HUES6 (cell line): ENCODE results near the gene CDR2.

Experiments
- H3K27ac ChIP-seq: 2 replicates; pipeline ENCODE4 v1.7.0; 2013; ENCODE audit warnings: low read depth, mild to moderate bottlenecking, low read length, inconsistent platforms
- H3K27me3 ChIP-seq: 2 replicates; pipeline ENCODE4 v1.6.1; 2013; ENCODE audit warnings: low read length; ENCODE audit not compliant: control insufficient read depth, insufficient read depth
- H3K36me3 ChIP-seq: 2 replicates; pipeline ENCODE4 v1.6.1; 2013; ENCODE audit warnings: low read length; ENCODE audit not compliant: control insufficient read depth, insufficient read depth
- H3K4me1 ChIP-seq: 2 replicates; pipeline ENCODE4 v1.6.1; 2013; ENCODE audit warnings: low read length; ENCODE audit not compliant: control insufficient read depth, insufficient read depth
- H3K4me3 ChIP-seq: 2 replicates; pipeline ENCODE4 v1.5.1; 2013; ENCODE audit warnings: low read depth, low read length
- H3K9ac ChIP-seq: one replicate; pipeline ENCODE4 v1.6.1; 2013; ENCODE audit warnings: mild to moderate bottlenecking, low read length
- H3K9me3 ChIP-seq: 2 replicates; pipeline ENCODE4 v1.6.1; 2013; ENCODE audit warnings: low read depth, low read length; ENCODE audit not compliant: control insufficient read depth, insufficient read depth

The CDR2 gene

DNA sequence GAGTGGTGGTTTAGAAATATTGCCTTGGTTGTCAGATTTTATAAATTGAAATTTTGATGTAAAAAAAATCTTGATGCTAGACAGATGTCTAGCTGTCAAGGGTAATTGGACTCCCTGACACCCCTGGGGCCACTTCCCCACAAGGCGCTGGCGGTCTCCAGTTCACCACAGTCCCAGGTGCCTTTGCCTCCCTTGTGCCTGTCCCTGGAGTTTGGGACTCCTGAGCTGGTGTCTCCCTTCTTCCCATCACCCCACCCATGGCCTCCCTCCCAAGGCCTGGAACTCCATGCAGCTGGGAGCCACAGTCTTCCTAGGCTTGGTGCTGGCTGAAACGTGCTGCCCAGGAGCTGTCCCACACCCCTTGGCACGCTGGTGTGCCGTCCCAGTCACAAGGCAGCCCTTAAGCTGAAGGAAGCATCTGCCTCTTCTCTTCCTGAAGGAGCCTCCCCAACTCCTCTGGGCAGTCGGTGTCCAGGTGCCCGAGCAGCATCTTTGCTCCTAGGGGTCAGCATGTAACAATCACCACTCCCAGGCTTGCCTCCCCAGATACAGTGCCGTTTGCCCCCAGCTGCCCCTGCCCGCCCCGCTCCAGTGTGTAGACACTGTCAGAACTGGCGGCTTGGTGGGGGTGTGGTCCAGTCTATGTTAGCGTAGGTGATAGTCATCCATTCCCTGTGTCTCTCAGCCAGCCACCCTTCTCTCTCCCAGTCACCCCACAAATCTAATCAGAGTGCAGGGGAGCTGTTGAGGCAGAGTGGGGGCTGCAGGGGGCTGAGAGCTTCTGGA is 51.1 kb downstream of the CDR2 start:
- H3K9ac ChIP-seq = no peak overlapping the region
- 0 out of 2 replicates have a peak, but pooled peaks cover 2% of the 10 kb centered on the region for H3K4me1 ChIP-seq
- no peak overlapping the region for H3K4me3 ChIP-seq
- H3K27ac ChIP-seq = no peak overlapping the region
- H3K9me3 ChIP-seq = no peaks in the 10 kb centered on the region
- no peaks in the 10 kb centered on the region for H3K27me3 ChIP-seq
- peaks cover 83% of the 10 kb centered on the region for H3K36me3 ChIP-seq

DNA sequence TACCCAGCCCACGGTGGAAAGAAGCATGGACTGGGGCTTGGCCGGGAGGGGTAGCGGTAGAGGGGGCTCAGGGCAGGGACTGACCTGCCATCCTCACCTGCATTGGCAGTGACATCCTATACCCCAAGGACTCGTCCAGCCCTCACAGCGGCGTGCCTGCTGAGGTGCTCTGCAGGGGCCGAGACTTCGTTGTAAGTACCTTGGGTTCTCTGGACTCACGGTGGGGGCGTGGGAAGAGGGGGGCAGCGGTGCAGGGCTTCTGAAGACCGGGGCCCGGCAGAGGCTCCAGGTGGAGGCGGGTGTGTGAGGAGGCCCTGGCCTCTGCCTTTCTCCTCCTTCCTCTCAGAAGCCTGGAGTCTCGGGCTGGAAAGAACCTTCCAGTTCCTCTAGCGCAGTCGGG is 51.7 kb downstream of the CDR2 start:
- Histone ChIP-seq H3K4me3 (no peak overlapping the region), H3K27me3 (no peaks in the 10 kb centered on the region), H3K36me3 (peaks cover 81% of the 10 kb centered on the region), H3K9ac (no peak overlapping the region), H3K4me1 (0 out of 2 replicates have a peak, but pooled peaks cover 2% of the 10 kb centered on the region), H3K27ac (no peak overlapping the region), H3K9me3 (no peaks in the 10 kb centered on the region)

- 0 out of 2 replicates have a peak, but pooled peaks cover 2% of the 10 kb centered on the region for H3K4me1 ChIP-seq
- H3K27ac ChIP-seq = no peak overlapping the region
- H3K36me3 ChIP-seq = peaks cover 81% of the 10 kb centered on the region
- no peaks in the 10 kb centered on the region for H3K9me3 ChIP-seq
- H3K9ac ChIP-seq = peak overlapping the region; percentile 12
- no peak overlapping the region for H3K4me3 ChIP-seq
- no peaks in the 10 kb centered on the region for H3K27me3 ChIP-seq
Observed at GRCh38 chr16:22322021-22322471, 52.4 kb downstream of the CDR2 start.

- H3K36me3 ChIP-seq = peaks cover 81% of the 10 kb centered on the region
Observed at GRCh38 chr16:22321340-22322001, 52.9 kb downstream of the CDR2 start.

GRCh38 chr16:22320572-22321339 is 53.7 kb downstream of the CDR2 start:
- Histone ChIP-seq H3K36me3 (peaks cover 82% of the 10 kb centered on the region), H3K9me3 (no peaks in the 10 kb centered on the region), H3K9ac (no peak overlapping the region), H3K4me3 (no peak overlapping the region), H3K4me1 (0 out of 2 replicates have a peak, but pooled peaks cover 2% of the 10 kb centered on the region), H3K27me3 (no peaks in the 10 kb centered on the region), H3K27ac (no peak overlapping the region)

More at GRCh38 chr16:22321340-22322001, 52.9 kb downstream of the CDR2 start:
- Histone ChIP-seq H3K9ac (no peak overlapping the region), H3K27me3 (no peaks in the 10 kb centered on the region), H3K9me3 (no peaks in the 10 kb centered on the region), H3K27ac (no peak overlapping the region), H3K4me1 (0 out of 2 replicates have a peak, but pooled peaks cover 2% of the 10 kb centered on the region), H3K4me3 (no peak overlapping the region)

DNA sequence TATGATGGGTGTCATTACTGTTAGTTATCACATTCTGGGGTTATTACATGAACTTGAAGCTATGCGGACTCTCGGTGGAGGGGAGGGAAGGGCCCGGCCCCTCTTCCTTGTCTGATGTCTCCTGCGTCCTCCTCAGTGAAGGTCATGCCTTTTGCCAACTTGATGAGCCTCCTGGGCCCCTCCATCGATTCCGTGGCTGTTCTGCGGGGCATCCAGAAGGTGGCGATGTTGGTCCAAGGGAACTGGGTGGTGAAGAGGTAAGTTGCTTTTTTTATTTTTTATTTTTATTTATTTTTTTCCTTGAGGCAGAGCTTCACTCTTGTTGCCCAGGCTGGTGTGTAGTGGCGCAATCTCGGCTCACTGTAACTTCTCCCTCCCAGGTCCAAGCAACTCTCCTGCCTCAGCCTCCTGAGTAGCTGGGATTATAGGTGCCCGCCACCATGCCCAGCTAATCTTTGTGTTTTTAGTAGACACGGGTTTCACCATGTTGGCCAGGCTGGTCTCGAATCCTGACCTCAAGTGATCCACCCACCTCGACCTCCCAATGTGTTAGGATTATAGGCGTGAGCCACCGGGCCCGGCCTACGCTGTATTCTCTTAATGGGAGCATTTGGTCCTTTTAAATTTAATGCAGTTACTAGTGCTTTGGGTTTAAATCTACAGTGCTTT is 55.6 kb downstream of the CDR2 start:
- Histone ChIP-seq H3K27ac (no peak overlapping the region), H3K4me1 (0 out of 2 replicates have a peak, but pooled peaks cover 2% of the 10 kb centered on the region), H3K36me3 (peaks cover 80% of the 10 kb centered on the region), H3K9ac (no peak overlapping the region), H3K4me3 (no peak overlapping the region), H3K27me3 (no peaks in the 10 kb centered on the region), H3K9me3 (no peaks in the 10 kb centered on the region)

DNA sequence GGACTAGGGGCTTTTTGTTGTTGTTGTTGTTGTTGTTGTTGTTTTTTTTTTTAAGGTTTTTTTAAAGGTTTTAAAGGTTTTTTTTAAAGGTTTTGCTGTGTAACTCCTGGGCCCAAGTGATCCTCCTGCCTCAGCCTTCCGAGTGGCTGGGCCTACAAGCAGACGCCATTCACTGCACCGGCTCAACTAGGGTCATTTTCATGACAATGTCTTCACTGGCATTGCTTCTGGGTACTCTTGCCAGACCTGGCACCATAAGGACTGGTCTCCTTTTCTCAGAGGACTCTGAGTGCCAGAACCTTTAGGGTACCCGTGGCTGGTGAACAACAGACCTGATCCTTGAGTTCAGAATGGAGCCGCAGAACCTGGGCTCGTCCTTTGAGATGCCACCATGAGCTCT is 56.8 kb downstream of the CDR2 start:
- Histone ChIP-seq H3K4me3 (no peak overlapping the region), H3K27ac (no peak overlapping the region), H3K9ac (no peak overlapping the region), H3K9me3 (no peaks in the 10 kb centered on the region), H3K4me1 (0 out of 2 replicates have a peak, but pooled peaks cover 2% of the 10 kb centered on the region), H3K36me3 (peaks cover 80% of the 10 kb centered on the region), H3K27me3 (no peaks in the 10 kb centered on the region)

DNA sequence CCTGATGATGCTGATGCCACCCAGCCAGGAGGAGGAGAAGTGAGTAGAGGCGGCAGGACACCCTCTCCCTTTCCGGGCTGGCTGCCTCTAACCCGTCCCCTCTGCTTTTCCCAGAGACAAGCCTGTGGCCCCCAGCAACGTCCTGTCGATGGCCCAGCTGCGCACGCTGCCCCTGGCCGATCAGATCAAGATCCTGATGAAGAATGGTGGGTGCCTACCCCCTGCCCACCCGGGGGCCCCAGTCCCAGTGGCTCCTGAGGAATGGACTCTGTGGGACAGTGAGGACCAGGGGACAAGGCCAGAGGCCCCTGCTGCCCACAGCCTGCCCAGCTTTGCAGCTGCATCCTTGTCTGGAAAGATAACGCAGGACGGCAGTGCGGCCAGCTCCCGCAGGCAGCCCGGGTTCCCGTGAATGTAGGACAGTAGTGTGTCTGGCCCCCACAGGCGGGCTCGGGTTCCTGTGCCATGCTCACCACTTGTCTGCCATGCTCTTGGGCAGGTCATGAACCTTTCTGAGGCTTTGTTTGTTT is 57.4 kb downstream of the CDR2 start:
- H3K9me3 ChIP-seq = no peaks in the 10 kb centered on the region
- H3K4me3 ChIP-seq = no peak overlapping the region
- H3K36me3 ChIP-seq = peaks cover 79% of the 10 kb centered on the region
- H3K27ac ChIP-seq = no peak overlapping the region
- H3K4me1 ChIP-seq = 0 out of 2 replicates have a peak, but pooled peaks cover 2% of the 10 kb centered on the region
- no peaks in the 10 kb centered on the region for H3K27me3 ChIP-seq
- H3K9ac ChIP-seq = no peak overlapping the region

DNA sequence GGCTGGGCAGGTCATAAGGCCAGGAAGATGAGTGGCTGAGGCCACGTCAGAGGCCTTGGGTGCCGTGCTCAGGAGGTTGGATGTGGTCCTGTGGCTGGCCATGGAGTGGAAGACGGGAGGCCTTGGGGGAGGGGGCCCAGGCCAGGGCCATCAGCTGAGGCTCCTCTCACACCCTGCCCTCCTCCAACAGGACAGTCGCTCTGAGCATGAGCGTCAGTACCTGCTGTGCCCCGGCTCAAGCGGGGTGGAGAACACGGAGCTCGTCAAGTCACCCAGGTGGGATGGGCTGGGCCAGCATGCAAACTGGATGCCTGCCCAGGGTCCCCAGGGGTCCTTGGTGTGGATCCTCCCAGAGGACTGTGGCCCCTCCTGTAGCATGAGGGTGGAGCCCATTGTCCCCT is 58.0 kb downstream of the CDR2 start:
- Histone ChIP-seq H3K27me3 (no peaks in the 10 kb centered on the region), H3K4me3 (no peak overlapping the region), H3K9me3 (no peaks in the 10 kb centered on the region), H3K9ac (no peak overlapping the region), H3K36me3 (peaks cover 79% of the 10 kb centered on the region), H3K27ac (no peak overlapping the region), H3K4me1 (0 out of 2 replicates have a peak, but pooled peaks cover 1% of the 10 kb centered on the region)

DNA sequence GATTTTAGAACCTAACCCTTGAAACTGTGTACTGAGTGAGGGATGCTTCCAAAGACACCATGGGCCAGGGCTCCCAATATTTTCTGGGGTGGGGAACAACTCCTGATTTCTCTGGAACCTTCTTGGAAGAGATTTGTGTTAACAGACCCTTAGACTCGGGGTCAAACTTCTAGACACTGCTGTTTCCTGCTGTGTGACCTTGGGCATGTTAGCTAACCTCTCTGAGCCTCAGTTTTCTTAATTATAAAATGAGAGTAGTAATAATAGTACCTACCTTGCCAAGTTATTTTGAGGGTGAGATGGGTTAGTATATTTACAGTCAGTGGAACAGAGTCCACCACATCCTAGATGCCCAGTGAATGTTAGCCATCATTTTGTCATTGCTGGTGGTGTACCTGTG is 58.4 kb downstream of the CDR2 start:
- Histone ChIP-seq H3K4me3 (no peak overlapping the region), H3K36me3 (peaks cover 78% of the 10 kb centered on the region), H3K9ac (no peak overlapping the region), H3K27ac (no peak overlapping the region), H3K4me1 (no peaks in the 10 kb centered on the region), H3K27me3 (no peaks in the 10 kb centered on the region), H3K9me3 (no peaks in the 10 kb centered on the region)
